AG09309 (cell line): Measurements from ENCODE around the gene ARHGEF6.

Source experiments
- DNase-seq: peaks from one replicate; pipeline ENCODE4 v3.0.0-alpha.2; 2010; ENCODE audit warnings: low read depth
- H3K4me3 ChIP-seq: 2 replicates; pipeline ENCODE4 v1.5.1; 2011; ENCODE audit warnings: mild to moderate bottlenecking, low read depth, low read length, moderate library complexity; ENCODE audit not compliant: control insufficient read depth
- TF ChIP-seq, protein P1 (sequence below): IDR thresholded peaks from 2 replicates; pipeline ENCODE4 v1.5.1; 2011; ENCODE audit warnings: mild to moderate bottlenecking, low read depth, low read length, inconsistent platforms; ENCODE audit not compliant: insufficient read depth, control insufficient read depth; ENCODE audit errors: missing control alignments

The ARHGEF6 gene

DNA sequence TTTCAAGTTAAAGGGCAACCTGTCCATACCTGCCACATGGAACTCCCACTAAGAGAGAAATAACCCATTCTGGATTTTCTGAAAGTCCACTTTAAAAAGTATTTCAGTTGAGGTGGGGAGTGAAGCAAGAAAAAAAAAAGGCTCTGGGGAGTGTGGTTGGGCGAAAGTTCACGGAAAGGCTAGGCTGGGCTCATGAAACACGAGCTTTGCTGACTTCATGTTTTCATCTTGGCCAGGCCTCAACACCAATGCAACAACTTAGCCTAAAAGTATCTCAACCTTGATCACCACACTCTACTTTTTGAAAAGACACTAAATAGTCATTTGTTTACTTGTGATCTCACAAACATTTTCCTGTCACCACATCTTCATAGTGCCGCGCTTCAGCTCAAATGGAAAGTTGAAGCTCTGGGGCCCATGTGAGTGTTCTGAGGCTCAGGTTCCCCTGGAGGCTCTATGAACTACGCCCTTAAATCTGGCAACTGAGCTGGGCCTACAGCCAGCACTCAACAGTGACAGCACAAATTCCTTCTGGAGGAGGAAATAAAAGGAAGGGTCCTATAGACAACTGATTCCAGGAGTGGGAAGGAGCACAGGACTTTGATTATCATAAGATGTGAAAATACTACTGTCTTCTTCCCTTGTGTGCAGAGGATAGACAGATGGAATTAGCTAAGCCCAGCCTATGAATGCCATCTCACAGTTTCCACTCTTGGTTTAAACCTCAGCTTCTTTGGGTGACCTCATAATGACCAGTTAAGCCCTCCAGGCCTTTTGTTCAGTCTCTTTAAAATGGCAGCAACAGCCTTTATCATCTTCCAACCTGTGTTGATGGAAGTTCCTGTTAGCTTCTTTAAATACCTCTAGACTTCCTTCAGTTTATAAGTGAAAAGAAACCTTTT lies 127.7 kb downstream of the ARHGEF6 start:
- no peak overlapping the region for H3K4me3 ChIP-seq
- TF ChIP-seq, protein P1, sequence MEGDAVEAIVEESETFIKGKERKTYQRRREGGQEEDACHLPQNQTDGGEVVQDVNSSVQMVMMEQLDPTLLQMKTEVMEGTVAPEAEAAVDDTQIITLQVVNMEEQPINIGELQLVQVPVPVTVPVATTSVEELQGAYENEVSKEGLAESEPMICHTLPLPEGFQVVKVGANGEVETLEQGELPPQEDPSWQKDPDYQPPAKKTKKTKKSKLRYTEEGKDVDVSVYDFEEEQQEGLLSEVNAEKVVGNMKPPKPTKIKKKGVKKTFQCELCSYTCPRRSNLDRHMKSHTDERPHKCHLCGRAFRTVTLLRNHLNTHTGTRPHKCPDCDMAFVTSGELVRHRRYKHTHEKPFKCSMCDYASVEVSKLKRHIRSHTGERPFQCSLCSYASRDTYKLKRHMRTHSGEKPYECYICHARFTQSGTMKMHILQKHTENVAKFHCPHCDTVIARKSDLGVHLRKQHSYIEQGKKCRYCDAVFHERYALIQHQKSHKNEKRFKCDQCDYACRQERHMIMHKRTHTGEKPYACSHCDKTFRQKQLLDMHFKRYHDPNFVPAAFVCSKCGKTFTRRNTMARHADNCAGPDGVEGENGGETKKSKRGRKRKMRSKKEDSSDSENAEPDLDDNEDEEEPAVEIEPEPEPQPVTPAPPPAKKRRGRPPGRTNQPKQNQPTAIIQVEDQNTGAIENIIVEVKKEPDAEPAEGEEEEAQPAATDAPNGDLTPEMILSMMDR: no peak
- no peak for DNase-seq

DNA sequence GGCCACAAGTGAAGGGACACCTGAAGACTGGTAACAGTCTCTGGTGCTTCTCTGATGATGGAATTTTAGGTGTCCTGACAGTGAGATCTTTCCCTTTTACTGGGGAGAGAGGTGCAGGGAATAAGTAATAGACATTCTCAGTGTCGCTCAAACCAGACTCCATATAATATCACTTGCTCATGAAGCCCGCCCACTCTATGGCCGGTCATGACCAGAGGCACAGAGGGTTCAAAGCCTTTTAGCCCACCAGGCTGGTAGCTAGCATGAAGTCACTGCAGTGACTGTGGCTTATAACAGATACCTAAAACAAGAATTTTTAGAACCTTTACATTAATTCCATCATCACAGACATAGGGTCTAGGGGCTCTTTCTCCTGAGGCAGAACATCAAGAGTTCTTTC lies 129.9 kb downstream of the ARHGEF6 start:
- DNase-seq: no peak
- TF ChIP-seq, protein P1: no peak
- H3K4me3 ChIP-seq: no peak overlapping the region

DNA sequence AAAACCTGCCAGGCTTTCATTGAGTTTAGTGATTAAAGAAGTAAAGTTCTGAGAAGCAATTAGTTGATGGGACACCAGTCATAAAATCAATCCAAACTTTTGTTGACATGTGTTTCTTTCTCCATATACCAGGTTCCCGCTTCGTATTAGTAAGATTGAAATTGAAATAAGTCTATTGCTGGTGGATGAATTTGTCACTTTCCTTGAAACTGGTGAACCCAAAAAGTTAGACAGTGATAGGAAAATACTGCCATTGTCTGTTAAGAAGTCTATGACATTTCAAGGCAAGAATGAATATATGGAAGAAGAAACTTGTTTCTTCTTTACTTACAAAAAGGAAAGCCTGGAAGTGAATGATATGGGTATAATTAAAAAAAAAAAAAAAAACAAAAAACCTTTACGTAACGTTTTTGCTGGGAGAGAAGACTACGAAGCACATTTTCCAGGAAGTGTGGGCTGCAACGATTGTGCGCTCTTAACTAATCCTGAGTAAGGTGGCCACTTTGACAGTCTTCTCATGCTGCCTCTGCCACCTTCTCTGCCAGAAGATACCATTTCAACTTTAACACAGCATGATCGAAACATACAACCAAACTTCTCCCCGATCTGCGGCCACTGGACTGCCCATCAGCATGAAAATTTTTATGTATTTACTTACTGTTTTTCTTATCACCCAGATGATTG lies 132.9 kb downstream of the ARHGEF6 start, which contains the start of gene CD40LG:
TSS of gene CD40LG (plus strand) at position 482 of the 684 bp plus-strand sequence. CDS start at position 573, 91 bp downstream.
- TF ChIP-seq, protein P1: no peak
- DNase-seq: no peak
- H3K4me3 ChIP-seq: no peak within 1 kb of the TSS

DNA sequence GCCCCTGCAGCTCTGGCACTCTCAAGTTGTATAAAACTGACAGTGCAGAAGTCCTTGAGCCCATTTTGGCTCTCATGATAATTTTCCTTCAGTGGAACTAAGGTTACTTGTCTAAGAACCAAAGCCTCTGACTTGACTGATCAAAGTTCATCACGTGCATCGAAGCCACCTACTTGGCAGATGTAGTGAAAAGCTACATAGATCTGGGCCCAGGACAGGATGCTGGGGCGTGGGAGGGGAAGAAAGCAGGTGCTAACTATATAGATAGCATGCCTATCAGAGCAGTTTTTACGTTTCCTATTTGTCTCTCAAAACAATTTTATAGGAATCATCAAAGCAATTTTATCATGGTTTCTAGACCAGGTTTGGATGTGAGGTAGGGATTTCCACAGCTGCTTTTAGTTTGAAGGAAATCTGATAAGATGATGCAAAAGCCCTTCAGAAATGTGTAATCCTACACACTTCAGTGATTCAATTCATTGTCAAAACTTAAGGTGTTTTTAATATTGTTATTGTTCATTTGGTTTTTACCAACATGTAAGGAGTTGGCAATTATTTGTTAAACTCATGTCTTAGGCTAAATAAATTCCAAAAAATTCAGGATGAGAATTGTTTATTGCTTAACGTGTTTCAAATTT lies 134.0 kb downstream of the ARHGEF6 start:
- TF ChIP-seq, protein P1: no peak
- H3K4me3 ChIP-seq: no peak overlapping the region
- DNase-seq: no peak

DNA sequence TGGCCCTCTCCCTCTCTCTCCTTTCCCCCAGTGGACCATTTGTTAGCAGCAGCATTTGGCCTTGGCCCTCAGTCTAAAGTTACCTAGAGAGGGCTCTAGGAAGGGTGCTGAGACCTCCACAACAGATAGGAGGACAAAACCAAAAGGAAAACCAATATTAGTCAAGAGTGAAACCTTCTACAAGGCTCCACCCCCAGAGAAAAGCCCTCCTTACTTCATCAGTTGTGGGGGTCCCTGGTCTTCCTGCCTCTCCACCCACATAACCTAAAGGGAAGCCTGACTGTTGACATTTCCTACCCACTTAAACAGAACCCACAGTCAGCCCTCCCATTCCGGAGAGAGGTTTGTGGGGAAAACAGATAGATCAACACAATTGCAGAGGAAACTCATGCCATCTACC lies 137.5 kb downstream of the ARHGEF6 start:
- TF ChIP-seq, protein P1: no peak
- DNase-seq: no peak
- H3K4me3 ChIP-seq: no peak overlapping the region

DNA sequence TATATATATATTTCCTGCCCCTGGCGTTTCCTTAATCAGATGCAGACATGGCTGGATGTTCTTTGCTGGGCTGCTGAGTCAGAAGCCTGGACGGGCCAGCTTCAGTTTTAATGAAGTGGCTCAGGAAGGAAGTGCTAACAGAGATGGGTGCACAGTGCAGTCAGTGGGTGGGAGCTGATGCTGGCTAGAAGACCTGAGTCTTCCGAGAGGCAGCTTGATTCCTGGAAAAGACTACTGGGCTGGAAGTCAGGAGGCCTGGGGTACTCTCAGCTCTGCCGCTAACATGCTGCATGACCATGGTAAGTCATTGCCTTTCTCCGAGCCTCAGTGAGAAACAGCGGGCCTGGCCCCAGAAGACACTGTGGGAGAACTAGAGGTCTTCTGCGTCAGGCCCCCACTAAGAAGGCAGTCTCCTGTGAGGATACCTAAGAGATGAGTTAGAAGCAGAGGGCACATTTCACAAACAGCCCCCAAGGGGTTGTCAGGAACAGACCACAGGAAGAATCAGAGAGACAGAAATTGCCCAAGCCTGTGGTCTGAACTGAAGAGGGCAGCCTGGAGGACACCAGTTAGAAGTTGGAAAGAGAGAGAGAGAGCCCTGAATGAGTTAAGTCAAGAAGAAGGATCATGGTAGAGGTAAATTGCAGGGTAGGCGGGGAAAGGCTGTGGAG lies 141.1 kb downstream of the ARHGEF6 start:
- no peak overlapping the region for H3K4me3 ChIP-seq
- TF ChIP-seq, protein P1: no peak
- no peak for DNase-seq
